Activated CD4-positive, alpha-beta T cell treated with anti-CD3 and anti-CD28 coated beads for 48 hours (primary cell): ENCODE measurements around the gene TXNDC11.

ENCODE experiments used
- DNase-seq: peaks from one replicate; pipeline ENCODE4 v3.0.0-alpha.2; 2020

TXNDC11 gene

DNA sequence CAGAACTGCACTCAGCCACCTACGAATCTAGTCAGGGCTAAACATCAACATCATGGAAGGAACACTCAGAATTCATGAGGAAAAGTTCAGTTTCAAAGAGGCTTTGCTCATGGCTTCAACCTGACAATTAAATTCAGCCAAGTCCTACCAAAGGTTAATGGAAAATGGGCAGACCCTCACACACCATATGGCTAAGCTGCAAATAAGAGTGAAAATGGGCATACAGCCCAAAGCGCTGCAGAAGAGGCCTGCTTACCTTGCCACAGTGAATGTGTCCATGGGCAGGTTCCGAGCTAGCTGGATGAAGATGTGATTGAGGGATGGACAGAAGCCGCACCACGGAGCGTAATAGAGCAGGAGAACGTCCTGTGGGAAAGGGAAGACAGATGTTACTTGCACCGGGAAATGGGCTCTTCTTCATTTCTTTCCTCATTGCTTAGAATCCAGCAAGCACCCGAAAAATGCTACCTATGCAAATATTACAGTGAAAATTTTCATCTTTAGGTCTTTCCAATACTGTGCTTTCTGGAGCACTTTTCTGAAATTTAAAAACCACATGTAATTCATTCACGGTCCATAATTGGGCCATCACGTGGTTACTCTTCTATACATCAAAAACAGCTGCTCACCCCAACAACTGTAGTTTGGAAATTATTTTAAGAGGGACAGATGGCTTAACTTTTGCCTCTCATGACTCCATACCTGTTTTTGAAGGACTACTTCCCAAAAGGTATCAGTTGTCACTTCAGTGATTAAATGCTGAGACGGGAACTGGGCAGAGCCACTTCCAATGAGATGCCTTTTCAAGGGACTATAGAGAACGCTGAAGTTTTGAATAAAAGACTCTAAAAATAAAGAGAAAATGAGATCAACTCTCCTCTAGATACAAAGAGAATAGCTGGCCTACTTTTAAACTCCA lies 54.8 kb downstream of the TXNDC11 start:
- DNase-seq, result no peak

GRCh38 chr16:11686713-11687380 lies 55.8 kb downstream of the TXNDC11 start:
- no peak for DNase-seq

GRCh38 chr16:11685844-11686618 lies 56.6 kb downstream of the TXNDC11 start:
- no peak for DNase-seq

- DNase-seq, result no peak
Observed at GRCh38 chr16:11684231-11685025, 58.2 kb downstream of the TXNDC11 start.

DNA sequence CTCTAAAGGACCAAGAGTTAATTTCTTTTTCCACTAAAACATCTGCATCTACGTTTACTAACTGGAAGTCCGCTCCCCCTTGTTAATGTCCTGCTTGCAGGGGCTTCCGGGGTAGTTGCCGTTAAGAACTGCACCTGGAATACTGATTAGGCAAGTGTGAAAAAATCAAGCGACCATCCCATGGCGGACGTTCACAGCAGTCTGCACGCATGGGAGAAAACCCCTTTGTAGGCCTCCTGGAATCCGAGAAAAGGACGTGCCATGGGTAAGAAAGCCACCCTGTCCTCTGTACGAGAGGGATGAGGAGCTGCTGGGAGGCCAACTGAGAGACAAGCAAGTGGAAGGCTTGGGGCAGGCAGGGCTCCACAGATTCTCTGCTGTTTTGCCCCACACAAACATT lies 59.5 kb downstream of the TXNDC11 start:
- DNase-seq, result no peak

DNA sequence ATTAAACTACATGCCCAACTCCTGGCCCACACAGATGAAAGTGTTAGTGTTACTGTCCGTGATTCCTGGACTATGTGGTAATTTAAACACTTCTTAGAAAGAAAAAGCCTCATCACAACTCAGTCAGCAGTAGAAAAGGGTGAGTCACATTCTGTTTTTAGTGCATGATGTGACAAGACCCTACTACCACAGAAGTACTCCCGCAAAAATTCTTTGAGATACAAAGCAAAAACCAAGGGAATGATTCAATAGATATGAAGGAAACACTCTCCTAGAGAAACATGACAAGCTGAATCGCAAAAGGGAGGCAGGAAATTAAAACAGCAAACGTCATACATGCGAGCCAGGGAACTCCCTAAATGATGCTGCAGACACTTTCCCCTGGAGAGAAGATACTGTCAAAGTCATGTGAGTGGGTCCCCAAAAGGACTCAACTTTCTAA lies 60.0 kb downstream of the TXNDC11 start:
- DNase-seq, result no peak

- no peak for DNase-seq
Observed at GRCh38 chr16:11681976-11682654, 60.5 kb downstream of the TXNDC11 start.

- DNase-seq, result no peak
Observed at GRCh38 chr16:11681556-11681955, 61.1 kb downstream of the TXNDC11 start.

GRCh38 chr16:11679941-11680911 lies 62.4 kb downstream of the TXNDC11 start:
- no peak for DNase-seq

DNA sequence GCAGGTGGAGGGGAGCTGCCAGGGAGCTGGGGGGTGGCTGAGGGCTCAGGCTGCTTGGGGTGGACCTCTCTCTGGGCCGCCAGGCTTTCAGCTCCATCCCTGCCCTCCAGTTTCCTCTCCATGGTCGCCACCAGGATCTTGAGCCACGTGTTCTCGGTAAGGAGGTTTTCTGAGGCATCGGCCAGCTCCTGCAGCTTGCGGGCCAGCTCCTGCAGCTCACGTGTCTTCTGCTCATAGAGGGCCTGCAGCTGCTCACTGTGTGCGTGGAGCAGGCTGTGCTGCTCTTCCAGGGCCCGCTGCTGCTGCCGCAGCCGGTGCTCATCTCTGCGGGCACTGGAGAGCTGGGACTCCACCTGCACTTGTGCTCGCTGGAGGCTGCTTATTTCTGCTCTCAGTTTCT lies 63.4 kb downstream of the TXNDC11 start:
- no peak for DNase-seq

DNA sequence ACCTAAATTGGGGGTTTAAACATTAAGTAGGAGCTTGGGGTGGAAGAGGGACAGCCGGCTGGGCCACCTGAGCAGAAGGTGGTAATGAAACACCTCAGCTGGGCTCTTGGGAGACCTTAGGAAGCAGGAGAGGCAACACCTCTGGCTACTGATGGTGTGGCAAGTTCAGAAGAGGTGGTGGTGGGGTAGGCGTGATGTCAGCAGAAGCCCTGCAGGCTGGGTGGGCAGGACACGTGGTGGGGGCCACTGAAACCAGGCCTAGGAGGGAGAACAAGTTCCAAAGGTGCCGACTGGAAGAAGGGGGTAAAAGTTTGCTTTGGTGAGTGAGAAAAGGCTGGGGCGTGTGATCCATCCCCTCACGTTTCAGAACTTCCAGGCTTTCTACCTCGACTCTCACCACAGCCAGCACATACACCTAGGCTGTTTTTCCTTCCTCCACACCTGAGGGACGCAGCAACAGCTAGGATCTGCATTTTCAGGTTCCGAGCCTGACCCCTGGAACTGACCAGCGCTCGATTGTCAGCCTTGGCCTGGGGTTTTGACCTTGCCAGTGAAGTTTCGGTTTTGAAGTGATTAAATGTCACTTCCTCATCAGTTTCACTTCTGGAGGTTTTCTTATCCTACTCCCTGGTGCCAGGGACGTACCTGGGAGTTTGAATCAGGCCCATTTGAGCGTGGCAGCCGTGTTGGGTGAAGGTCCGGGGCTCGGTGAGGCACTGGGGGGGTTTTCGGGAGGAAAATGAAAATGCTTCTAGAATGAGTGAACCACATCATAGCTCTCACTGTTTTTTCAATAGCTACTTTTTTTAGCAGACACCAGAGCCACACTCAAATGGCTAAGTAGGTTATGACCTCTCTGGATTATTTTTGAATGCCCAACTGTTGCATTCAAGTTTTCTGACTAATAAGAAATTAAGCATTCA lies 64.4 kb downstream of the TXNDC11 start:
- no peak for DNase-seq

DNA sequence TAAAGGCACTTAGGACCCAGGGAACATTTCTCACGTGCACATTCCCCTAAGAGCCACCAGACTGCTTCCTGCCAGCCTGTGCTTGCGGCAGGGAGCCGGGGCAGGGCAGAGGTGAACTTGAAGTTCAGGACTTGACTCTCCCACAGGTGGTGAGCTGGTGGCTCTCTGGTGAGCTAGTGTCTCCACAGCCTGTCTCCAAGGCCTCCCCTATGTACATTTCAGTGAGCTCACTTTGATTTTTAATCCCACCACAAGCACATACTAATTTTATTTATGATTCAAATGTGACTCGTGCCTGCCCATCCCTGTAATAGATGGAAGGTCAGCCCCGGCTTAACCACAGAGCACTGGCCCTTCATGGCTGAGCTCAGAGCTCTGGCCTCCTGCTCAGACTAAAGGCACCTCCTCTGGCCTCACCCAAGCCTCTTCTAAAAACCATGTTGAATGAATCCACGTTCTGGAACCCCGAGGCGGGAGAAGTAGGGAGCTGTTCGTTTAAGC lies 65.2 kb downstream of the TXNDC11 start:
- DNase-seq, result no peak

GRCh38 chr16:11676799-11677198 lies 65.9 kb downstream of the TXNDC11 start:
- DNase-seq, result no peak

DNA sequence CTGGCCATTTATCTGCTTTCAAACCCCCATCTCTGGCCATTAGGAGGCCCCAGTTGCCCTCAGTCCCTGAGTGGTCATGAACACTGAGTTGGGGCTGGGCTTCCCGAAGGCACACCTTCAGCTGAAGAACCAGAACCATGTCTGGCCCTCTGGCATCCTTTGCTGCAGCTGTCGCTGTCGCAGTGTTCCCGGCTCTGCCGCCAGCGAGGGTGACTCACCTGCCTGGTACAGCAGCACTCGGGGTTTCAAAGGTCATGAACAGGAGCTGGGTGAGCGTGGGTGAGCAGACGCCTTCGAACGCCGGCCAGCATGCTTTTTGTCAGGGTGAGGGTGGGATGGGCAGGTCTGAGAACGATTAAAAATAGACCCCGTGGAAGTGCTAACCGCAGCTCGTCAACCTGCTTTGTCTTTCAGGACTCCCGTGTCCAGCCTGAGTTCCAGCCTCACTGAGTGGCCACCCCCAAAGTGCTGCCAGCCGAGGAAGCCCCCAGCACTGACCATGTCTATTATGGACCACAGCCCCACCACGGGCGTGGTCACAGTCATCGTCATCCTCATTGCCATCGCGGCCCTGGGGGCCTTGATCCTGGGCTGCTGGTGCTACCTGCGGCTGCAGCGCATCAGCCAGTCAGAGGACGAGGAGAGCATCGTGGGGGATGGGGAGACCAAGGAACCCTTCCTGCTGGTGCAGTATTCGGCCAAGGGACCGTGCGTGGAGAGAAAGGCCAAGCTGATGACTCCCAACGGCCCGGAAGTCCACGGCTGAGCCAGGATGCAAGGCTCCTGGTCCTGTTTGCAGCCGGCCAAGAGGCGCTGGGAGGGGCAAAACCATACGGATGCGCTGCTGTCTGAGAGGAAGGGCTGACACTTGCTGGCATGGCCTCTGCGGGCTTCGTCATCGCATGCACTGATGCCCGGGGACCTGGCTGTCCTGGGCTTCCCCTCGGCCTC lies 66.8 kb downstream of the TXNDC11 start:
- DNase-seq, result peak; percentile 61

- DNase-seq, result no peak
Observed at GRCh38 chr16:11674818-11675560, 67.7 kb downstream of the TXNDC11 start.

DNA sequence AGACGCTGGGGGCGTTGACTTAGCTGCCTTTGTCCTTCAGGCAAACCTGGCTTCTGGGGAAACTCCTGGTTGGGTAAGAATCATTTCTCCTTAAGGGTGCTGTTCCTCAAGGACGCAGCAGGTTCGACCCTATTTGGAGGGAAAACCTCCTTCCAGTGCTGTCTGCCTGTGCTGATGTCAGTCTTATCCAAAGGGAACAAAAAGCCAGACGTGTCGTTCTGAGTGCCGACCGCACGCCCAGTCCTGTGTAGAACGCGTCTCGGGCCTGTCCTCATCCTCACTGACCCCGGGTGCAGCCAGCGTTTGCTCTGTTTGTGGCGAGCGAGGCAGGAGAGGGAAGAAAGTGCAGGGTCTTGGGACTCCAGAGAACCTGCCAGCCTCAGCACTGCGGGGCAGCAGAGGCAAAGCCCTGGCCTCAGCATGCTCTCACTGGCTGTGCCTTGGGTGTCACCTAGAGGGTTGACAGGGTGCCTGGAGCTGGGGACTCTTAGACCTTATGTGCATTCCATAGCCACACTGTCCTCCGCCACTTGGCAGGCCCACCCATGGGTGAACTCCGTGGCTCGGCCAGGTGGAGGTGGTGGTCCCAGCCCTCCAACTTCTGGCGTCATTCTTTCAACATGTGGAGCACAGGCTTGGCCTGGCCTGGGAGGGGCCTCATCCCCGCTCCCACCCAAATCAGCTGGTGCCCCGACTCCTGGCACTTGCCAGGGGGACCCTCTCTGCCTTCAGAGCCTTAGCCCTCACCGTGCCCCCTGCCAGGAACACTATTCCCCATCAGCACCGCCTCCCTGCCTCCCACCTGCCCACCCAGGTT lies 68.4 kb downstream of the TXNDC11 start:
- DNase-seq, result no peak
